ENCODE data around the gene SSBP3. TPM values are rescaled to one million over a fixed set of nuclear protein-coding genes. Genes with fewer than 3 reads are reported as not detected.

SSBP3 gene
- total and polyA plus RNA-seq, 8 donors = 33.0 to 129 (median 112) TPM

DNA sequence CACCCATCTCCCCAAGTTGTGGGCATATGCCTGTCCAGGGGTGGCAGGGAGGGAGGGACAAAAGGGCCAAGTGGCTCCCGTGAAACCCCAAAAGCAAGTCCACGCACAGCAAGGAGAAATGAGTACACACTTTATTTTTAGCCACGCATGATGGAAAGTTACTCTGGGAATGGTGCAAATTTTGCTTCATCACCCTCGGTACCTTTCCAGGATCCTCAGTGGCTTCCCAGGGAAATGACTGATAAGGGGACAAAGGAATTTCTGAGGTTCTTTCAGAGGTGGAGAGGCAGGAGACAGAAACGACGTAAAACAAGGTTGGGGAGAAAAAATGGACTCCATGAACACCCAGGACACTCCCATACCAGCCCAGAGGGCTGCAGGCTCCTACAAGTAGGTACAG lies 65.8 kb downstream of the SSBP3 start:
- DNase-seq = no peak
- Histone ChIP-seq H3K4me1 (peaks cover 16 to 25% of the 10 kb centered on the region in 2 donors), H3K27me3 (no peaks in the 10 kb centered on the region), H3K4me3 (no peak overlapping the region), H3K9me3 (no peaks in the 10 kb centered on the region), H3K36me3 (no peaks in the 10 kb centered on the region), H3K27ac (no peak overlapping the region)
- intact Hi-C loops (cut with DNase I) = no loop called here
- TF ChIP-seq CTCF (IDR thresholded peaks at IDR 0.05) = no peak
- ATAC-seq = no peak

GRCh38 chr1:54339126-54339525 lies 67.1 kb downstream of the SSBP3 start:
- Histone ChIP-seq H3K4me3 (no peak overlapping the region), H3K4me1 (peaks cover 28 to 38% of the 10 kb centered on the region in 2 donors), H3K9me3 (no peaks in the 10 kb centered on the region), H3K27me3 (no peaks in the 10 kb centered on the region), H3K36me3 (no peaks in the 10 kb centered on the region), H3K27ac (no peak overlapping the region)
- TF ChIP-seq CTCF (IDR thresholded peaks at IDR 0.05) = no peak
- DNase-seq (no peak), ATAC-seq (no peak)
- intact Hi-C loops (cut with DNase I) = no loop called here

DNA sequence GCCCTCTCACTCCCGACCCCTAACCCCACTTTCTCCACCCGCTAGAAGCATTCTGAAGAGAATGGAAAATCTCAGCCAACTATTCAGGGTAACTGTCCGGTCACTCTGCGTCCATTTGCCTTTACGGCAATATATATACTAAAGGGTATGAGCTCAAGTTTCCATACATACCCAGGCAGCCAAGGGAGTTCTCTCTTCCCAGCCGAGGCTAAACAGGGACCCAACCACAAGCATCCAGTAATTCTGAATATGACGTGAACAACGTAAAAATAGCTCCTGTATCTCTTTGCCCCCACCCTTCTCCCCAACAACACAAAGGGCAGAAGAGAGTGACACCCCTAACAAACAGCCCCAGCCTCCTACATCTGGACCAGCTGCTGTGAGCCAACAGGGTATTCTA lies 67.7 kb downstream of the SSBP3 start:
- no peaks in the 10 kb centered on the region for H3K9me3 ChIP-seq
- H3K4me3 ChIP-seq = no peak overlapping the region
- peaks cover 28 to 44% of the 10 kb centered on the region in 2 donors for H3K4me1 ChIP-seq
- TF ChIP-seq CTCF (IDR thresholded peaks at IDR 0.05) = no peak
- ATAC-seq (no peak), DNase-seq (no peak)
- no peaks in the 10 kb centered on the region for H3K36me3 ChIP-seq
- H3K27me3 ChIP-seq = no peaks in the 10 kb centered on the region
- no peak overlapping the region for H3K27ac ChIP-seq
- intact Hi-C loops (cut with DNase I) = no loop called here

- Histone ChIP-seq H3K4me1 (peaks cover 28 to 49% of the 10 kb centered on the region in 2 donors), H3K27me3 (no peaks in the 10 kb centered on the region), H3K36me3 (no peaks in the 10 kb centered on the region), H3K4me3 (no peak overlapping the region), H3K27ac (no peak overlapping the region), H3K9me3 (no peaks in the 10 kb centered on the region)
- DNase-seq (no peak), ATAC-seq (no peak)
- no peak for TF ChIP-seq CTCF (IDR thresholded peaks at IDR 0.05)
- intact Hi-C loops (cut with DNase I) = no loop called here
Measured at GRCh38 chr1:54337928-54338327, 68.3 kb downstream of the SSBP3 start.

- TF ChIP-seq CTCF (IDR thresholded peaks at IDR 0.05) = no peak
- no peak for ATAC-seq
- H3K4me1 ChIP-seq = peaks cover 28 to 58% of the 10 kb centered on the region in 2 donors
- no peak for DNase-seq
- H3K36me3 ChIP-seq = no peaks in the 10 kb centered on the region
- intact Hi-C loops (cut with DNase I) = no loop called here
- H3K4me3 ChIP-seq = no peak overlapping the region
- no peaks in the 10 kb centered on the region for H3K27me3 ChIP-seq
- no peak overlapping the region for H3K27ac ChIP-seq
- no peaks in the 10 kb centered on the region for H3K9me3 ChIP-seq
Measured at GRCh38 chr1:54337034-54337433, 69.2 kb downstream of the SSBP3 start.
